Measurements from ENCODE around the gene TXN2. TPM values are rescaled to one million over a fixed set of nuclear protein-coding genes. Genes with fewer than 3 reads are reported as not detected.

The TXN2 gene
- total and polyA plus RNA-seq, 2 experiments from 2014 or later, result 23.0 to 50.3 TPM

DNA sequence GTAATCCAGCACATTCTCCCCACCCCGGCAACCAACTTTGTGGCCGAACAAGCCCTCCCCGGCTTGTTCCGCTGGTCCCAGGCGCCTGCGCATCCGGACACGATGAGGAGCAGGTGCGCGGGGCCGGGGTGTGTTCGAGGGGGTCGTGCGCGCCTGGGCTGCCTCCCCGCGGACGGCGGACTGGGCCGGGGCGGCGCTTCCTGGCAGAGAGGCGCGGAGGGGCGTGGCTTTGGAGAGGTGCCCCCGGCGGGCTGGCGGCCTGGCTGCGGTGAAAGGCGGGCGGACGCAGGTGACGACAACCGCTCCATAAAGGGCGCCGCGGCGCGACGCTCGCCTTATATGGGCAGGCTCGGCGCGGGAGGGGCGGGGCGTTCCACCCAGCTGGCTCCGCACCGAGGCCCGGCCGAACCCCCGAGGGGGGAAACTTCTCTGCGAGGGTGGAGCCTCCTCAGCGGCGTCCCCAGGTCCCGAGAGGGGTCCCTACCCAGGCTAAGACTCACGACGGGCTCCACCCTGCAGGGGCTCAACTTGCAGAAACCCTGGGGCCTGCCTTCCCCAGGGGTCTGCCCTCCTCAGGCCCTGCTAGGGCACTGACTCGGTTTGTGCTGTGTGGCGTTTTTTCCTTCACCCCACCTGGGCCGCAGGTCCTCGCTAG, 26.4 kb downstream of the TXN2 start (continued):
- TF ChIP-seq, protein P1, sequence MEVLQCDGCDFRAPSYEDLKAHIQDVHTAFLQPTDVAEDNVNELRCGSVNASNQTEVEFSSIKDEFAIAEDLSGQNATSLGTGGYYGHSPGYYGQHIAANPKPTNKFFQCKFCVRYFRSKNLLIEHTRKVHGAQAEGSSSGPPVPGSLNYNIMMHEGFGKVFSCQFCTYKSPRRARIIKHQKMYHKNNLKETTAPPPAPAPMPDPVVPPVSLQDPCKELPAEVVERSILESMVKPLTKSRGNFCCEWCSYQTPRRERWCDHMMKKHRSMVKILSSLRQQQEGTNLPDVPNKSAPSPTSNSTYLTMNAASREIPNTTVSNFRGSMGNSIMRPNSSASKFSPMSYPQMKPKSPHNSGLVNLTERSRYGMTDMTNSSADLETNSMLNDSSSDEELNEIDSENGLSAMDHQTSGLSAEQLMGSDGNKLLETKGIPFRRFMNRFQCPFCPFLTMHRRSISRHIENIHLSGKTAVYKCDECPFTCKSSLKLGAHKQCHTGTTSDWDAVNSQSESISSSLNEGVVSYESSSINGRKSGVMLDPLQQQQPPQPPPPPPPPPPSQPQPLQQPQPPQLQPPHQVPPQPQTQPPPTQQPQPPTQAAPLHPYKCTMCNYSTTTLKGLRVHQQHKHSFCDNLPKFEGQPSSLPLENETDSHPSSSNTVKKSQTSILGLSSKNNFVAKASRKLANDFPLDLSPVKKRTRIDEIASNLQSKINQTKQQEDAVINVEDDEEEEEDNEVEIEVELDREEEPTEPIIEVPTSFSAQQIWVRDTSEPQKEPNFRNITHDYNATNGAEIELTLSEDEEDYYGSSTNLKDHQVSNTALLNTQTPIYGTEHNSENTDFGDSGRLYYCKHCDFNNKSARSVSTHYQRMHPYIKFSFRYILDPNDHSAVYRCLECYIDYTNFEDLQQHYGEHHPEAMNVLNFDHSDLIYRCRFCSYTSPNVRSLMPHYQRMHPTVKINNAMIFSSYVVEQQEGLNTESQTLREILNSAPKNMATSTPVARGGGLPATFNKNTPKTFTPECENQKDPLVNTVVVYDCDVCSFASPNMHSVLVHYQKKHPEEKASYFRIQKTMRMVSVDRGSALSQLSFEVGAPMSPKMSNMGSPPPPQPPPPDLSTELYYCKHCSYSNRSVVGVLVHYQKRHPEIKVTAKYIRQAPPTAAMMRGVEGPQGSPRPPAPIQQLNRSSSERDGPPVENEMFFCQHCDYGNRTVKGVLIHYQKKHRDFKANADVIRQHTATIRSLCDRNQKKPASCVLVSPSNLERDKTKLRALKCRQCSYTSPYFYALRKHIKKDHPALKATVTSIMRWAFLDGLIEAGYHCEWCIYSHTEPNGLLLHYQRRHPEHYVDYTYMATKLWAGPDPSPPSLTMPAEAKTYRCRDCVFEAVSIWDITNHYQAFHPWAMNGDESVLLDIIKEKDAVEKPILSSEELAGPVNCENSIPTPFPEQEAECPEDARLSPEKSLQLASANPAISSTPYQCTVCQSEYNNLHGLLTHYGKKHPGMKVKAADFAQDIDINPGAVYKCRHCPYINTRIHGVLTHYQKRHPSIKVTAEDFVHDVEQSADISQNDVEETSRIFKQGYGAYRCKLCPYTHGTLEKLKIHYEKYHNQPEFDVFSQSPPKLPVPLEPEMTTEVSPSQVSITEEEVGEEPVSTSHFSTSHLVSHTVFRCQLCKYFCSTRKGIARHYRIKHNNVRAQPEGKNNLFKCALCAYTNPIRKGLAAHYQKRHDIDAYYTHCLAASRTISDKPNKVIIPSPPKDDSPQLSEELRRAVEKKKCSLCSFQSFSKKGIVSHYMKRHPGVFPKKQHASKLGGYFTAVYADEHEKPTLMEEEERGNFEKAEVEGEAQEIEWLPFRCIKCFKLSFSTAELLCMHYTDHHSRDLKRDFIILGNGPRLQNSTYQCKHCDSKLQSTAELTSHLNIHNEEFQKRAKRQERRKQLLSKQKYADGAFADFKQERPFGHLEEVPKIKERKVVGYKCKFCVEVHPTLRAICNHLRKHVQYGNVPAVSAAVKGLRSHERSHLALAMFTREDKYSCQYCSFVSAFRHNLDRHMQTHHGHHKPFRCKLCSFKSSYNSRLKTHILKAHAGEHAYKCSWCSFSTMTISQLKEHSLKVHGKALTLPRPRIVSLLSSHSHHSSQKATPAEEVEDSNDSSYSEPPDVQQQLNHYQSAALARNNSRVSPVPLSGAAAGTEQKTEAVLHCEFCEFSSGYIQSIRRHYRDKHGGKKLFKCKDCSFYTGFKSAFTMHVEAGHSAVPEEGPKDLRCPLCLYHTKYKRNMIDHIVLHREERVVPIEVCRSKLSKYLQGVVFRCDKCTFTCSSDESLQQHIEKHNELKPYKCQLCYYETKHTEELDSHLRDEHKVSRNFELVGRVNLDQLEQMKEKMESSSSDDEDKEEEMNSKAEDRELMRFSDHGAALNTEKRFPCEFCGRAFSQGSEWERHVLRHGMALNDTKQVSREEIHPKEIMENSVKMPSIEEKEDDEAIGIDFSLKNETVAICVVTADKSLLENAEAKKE (CRISPR knock-in tag; IDR thresholded peaks at IDR 0.05), result no peak
- no peak for TF ChIP-seq JUNB (IDR thresholded peaks at IDR 0.05; ENCODE audit: unreplicated experiment)
- TF ChIP-seq, protein P2, sequence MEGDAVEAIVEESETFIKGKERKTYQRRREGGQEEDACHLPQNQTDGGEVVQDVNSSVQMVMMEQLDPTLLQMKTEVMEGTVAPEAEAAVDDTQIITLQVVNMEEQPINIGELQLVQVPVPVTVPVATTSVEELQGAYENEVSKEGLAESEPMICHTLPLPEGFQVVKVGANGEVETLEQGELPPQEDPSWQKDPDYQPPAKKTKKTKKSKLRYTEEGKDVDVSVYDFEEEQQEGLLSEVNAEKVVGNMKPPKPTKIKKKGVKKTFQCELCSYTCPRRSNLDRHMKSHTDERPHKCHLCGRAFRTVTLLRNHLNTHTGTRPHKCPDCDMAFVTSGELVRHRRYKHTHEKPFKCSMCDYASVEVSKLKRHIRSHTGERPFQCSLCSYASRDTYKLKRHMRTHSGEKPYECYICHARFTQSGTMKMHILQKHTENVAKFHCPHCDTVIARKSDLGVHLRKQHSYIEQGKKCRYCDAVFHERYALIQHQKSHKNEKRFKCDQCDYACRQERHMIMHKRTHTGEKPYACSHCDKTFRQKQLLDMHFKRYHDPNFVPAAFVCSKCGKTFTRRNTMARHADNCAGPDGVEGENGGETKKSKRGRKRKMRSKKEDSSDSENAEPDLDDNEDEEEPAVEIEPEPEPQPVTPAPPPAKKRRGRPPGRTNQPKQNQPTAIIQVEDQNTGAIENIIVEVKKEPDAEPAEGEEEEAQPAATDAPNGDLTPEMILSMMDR (conservative IDR thresholded peaks at IDR 0.05; ENCODE audit: low read depth in 2 of 2), result peak in 1 of 2 experiments; percentile 33; a peak in 2 of 4 replicates
- peak; percentile 83 for TF ChIP-seq POLR2AphosphoS5 (IDR thresholded peaks at IDR 0.05; ENCODE audit: low read depth)

DNA sequence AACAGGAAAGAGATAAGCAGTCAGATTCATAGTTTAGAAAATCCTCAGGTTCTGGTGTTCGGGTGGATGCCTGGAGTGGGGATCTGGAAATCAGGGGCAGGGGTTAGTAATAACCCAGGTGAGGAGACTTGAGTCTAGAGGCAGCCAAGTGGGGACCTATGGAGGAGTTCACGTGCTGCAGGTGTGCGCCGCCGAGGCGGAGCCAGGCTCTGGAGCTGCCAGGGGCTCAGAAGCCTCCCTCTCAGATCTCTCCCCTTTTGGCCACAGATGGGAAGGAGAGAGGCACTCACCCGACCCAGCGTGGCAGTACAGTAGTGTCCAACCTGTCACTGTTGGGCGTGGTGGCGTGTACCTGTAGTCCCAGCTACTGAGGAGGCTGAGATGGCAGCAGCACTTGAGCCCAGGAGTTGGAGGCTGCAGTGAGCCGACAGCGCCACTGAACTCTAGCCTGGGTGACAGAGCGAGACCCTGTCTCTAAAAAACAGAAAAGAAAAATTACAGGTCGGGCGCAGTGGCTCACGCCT, 27.5 kb downstream of the TXN2 start:
- no peak for DNase-seq (ENCODE audit: low spot score)
- Histone ChIP-seq H3K79me2 (replicated peaks; ENCODE audit: insufficient read depth) (no peaks in the 10 kb centered on the region), H3K4me3 (peak overlapping the region; percentile 67; the same call in 1 of the 2 replicates), H2AFZ (no peak overlapping the region), H3K27me3 (ENCODE audit: insufficient read depth) (no peaks in the 10 kb centered on the region), H3K4me2 (0 out of 2 replicates have a peak overlapping the region, but pooled peaks have one; percentile 90), H3K9me2 (ENCODE audit: insufficient read depth) (no peaks in the 10 kb centered on the region), H3K36me3 (ENCODE audit: insufficient read depth) (no peaks in the 10 kb centered on the region), H4K20me1 (replicated peaks; ENCODE audit: insufficient read depth) (no peaks in the 10 kb centered on the region), H3K4me1 (ENCODE audit: insufficient read depth) (peaks cover 27% of the 10 kb centered on the region), H3K27ac (ENCODE audit: low read depth) (0 out of 2 replicates have a peak overlapping the region, but pooled peaks have one; percentile 92), H3F3A (replicated peaks; ENCODE audit: low read depth) (peaks cover 20% of the 10 kb centered on the region)
- Mint-ChIP-seq H3K27me3 (ENCODE audit: insufficient read depth, low read depth, poor library complexity) (peaks cover 13% of the 10 kb centered on the region), H3K27ac (no peak overlapping the region), H3K36me3 (ENCODE audit: low read depth) (peaks cover 2% of the 10 kb centered on the region; the same call in 1 of the 3 replicates), H3K4me3 (peak overlapping the region; percentile 64), H3K4me1 (peaks cover 17% of the 10 kb centered on the region), H3K9me3 (no peaks in the 10 kb centered on the region)
- no peak for ATAC-seq
- TF ChIP-seq, protein P3, sequence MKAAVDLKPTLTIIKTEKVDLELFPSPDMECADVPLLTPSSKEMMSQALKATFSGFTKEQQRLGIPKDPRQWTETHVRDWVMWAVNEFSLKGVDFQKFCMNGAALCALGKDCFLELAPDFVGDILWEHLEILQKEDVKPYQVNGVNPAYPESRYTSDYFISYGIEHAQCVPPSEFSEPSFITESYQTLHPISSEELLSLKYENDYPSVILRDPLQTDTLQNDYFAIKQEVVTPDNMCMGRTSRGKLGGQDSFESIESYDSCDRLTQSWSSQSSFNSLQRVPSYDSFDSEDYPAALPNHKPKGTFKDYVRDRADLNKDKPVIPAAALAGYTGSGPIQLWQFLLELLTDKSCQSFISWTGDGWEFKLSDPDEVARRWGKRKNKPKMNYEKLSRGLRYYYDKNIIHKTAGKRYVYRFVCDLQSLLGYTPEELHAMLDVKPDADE (IDR thresholded peaks at IDR 0.05), result no peak
- TF ChIP-seq ZNF114 (CRISPR knock-in tag; IDR thresholded peaks at IDR 0.05) (no peak), STAT1 (IDR thresholded peaks at IDR 0.05; ENCODE audit: unreplicated experiment) (no peak), POLR2AphosphoS5 (IDR thresholded peaks at IDR 0.05; ENCODE audit: low read depth) (no peak), EZH2 (IDR thresholded peaks at IDR 0.05; ENCODE audit: low read depth, unreplicated experiment) (no peak), JUNB (IDR thresholded peaks at IDR 0.05; ENCODE audit: unreplicated experiment) (no peak)

Measured in GM23338 (cell line).